GM18951 (cell line): ENCODE data around the gene GGA2.
A peak's percentile ranks its signal among the peaks of the same experiment; 100 is the strongest.
"Not testable (repeated sequence)": the region's sequence is repeated elsewhere in the genome, so short reads cannot be mapped to it uniquely, and the experiment has no call there.

Experiments used
- POLR2A ChIP-seq: IDR thresholded peaks from 4 replicates; pipeline ENCODE4 v1.6.1; 2011; ENCODE audit warnings: mild to moderate bottlenecking; ENCODE audit not compliant: insufficient read length, insufficient read depth; ENCODE audit errors: extremely low read depth
- in situ Hi-C: fragments of 300-500 bp; cut with MboI; formaldehyde crosslinking; loops from one replicate; pipeline ENCODE4 v1.12.0; 2022; ENCODE audit warnings: low sequenced_read_pairs, mixed read lengths, inconsistent platforms; ENCODE audit not compliant: unreplicated experiment

Gene GGA2

GRCh38 chr16:23453338-23454052, 56.8 kb downstream of the GGA2 start:
- no peak for TF ChIP-seq POLR2A
- in situ Hi-C loops, result no loop called here

GRCh38 chr16:23452572-23453337, 57.5 kb downstream of the GGA2 start, which contains the start of gene COG7:
Gene COG7, minus strand, starts transcription at chr16:23453189. Its CDS starts 195 bp downstream, at chr16:23452994.
- peak; percentile 53 for TF ChIP-seq POLR2A
- in situ Hi-C loops, result no loop called here

- in situ Hi-C loops, result no loop called here
- TF ChIP-seq POLR2A, result no peak
Observed at GRCh38 chr16:23452221-23452571, 58.1 kb downstream of the GGA2 start.

- no peak for TF ChIP-seq POLR2A
- in situ Hi-C loops, result no loop called here
Observed at GRCh38 chr16:23448392-23448791, 61.9 kb downstream of the GGA2 start.

GRCh38 chr16:23437542-23437941, 72.8 kb downstream of the GGA2 start:
- in situ Hi-C loops, result not testable (repeated sequence)

- in situ Hi-C loops, result no loop called here
- TF ChIP-seq POLR2A, result no peak
Observed at GRCh38 chr16:23436951-23437350, 73.3 kb downstream of the GGA2 start.

GRCh38 chr16:23435500-23435899, 74.8 kb downstream of the GGA2 start:
- in situ Hi-C loops, result no loop called here
- TF ChIP-seq POLR2A, result no peak

- TF ChIP-seq POLR2A, result no peak
- in situ Hi-C loops, result loop anchor here (5.0 kb wide), 1 partner anchor 252 kb away; the partner anchor contains the start of gene SCNN1G
Observed at GRCh38 chr16:23434380-23434779, 75.9 kb downstream of the GGA2 start.

- TF ChIP-seq POLR2A, result no peak
- in situ Hi-C loops, result loop anchor here (5.0 kb wide), 1 partner anchor 251 kb away; the partner anchor contains the start of gene SCNN1G
Observed at GRCh38 chr16:23433261-23433920, 76.9 kb downstream of the GGA2 start.

GRCh38 chr16:23432176-23433128, 77.8 kb downstream of the GGA2 start:
- no peak for TF ChIP-seq POLR2A
- in situ Hi-C loops, result loop anchor here (5.0 kb wide), 1 partner anchor 250 kb away; the partner anchor contains the start of gene SCNN1G

GRCh38 chr16:23428351-23428750, 81.9 kb downstream of the GGA2 start:
- in situ Hi-C loops, result no loop called here
- TF ChIP-seq POLR2A, result no peak

- in situ Hi-C loops, result no loop called here
- TF ChIP-seq POLR2A, result no peak
Observed at GRCh38 chr16:23424292-23424958, 85.9 kb downstream of the GGA2 start.
